HG02588 (cell line): ENCODE measurements around the gene IL18BP.

Source experiments
- ATAC-seq: cut with Tn5 transposase; IDR thresholded peaks from one replicate; pipeline ENCODE4 v1.9.1; 2021; ENCODE audit warnings: mild to moderate bottlenecking, moderate library complexity; ENCODE audit not compliant: unreplicated experiment

IL18BP gene

DNA sequence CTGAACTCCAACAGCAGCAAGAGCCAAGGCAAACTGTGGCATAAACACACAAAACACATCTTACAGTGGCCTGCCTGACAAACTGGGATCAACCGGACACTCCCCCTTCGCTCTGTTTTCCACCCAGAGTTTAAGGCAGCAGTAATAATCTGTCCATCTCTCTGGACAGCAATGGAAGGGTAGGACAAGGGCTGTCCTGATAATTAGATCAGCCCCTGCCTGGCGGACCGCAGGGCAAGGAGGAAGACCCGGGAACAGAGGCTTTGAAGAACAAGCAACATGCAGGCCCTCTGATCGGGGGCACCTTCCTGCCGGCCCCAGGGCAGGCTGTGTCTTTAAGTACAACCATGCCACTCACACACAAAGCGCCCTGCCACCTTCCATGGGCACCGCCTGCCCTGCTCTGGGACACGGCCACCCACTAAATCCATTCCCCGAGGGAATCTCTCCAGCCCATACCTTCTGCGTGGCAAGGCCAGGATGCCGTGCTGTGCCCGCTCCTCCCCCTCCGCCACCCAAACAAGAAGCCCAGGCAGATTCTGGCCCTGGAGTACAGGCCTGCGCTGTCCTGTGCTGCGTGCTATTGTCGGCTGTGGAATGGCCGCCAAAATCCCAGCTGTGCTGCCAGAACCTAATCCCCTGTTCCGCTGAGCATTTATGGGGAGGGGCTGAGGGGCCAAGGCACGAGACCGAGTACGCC, 42.8 kb downstream of the IL18BP start:
- ATAC-seq: no peak

DNA sequence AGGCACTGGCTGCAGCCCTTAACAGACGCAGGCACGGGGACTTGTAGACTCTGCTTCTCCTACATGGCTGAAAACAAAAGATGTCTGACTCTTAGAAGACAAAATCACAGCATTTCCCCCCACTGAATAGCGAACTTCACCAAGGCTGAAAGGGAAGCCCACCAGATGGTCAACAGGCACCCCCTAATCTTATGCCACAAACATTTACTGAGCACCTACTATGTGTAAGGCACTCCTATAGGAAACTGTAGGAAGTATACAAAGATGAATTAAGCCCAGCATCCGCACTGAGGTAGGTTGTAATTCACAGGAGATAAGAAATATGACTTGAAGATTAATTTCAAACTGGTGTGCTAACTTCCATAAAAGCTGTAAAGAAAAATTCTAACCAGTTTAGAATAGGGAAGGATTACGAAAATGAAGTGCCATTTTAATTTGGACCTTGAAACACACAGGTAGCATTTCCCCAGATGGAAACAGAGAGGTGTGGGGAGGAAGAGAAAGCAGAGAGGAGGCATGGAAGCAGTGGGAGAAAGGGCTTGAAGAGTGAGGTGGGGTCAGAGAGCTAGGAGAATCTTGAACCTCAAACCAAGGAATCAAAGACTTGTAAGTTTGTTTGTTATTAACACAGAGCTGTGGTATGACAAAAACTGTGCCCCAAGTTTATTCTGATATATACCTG, 43.5 kb downstream of the IL18BP start:
- no peak for ATAC-seq

DNA sequence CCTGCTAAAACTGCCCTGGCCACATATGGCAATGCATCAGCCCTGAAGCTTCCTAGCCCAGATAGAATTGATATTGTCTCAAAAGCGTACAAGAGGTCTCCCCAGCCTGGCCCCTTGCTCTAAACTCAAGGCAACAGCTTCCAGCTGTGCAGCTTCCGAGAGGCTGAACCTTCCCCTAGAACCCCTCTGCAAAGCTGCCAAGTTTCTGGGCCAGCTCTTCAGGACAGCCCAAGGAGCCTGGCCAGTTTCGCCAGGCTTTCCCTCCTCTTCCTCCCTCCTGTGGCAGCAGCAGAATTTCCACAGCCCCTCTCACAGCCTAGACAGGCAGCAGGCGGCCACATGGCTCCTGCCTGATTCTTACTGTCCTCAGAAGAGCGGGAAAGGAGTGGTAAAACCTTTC, 47.1 kb downstream of the IL18BP start:
- no peak for ATAC-seq

DNA sequence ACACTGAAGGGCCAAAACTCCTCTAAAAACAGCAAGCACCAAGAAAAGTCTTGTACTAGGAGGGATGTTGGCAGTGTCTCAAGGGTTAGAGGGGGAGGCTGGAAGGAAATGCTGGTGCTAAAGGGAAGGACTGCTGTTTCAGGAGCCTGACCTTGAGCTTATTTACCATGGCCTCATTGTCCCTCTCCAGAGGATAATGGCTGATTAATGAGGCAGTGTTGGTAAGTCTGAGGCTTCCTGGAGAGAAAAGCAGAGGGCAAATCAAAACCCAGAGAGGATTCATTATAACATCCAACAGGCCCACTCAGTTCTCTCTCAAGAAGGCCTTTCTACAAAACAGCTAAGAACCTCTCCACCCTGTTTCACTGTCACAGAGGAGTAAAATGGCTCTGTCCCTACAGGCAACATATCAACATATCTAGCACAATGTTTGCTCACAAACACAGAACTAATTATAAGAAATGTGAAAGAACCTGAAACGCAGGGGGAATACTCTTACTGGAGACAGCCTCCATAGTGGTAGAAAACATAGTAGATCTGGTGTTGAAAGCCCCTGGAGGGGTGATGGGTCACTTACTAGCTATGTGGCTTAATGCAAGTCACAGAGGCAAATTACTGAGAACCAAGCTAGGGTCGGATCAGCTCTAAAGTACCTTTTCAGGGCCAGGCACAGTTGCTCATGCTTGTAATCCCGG, 50.2 kb downstream of the IL18BP start:
- ATAC-seq: no peak
